M059J (cell line): ENCODE data around the gene SEC24A. TPM values are rescaled to one million over a fixed set of nuclear protein-coding genes. Genes with fewer than 3 reads are reported as not detected.
"Not testable (repeated sequence)": the region's sequence is repeated elsewhere in the genome, so short reads cannot be mapped to it uniquely, and the experiment has no call there.

Experiments
- DNase-seq: peaks from one replicate; pipeline ENCODE4 v3.0.0-alpha.2; 2012; ENCODE audit warnings: low read depth
- total RNA-seq: library from RNA; depleted of rRNA; stranded (reverse); fragments of >200 nt; shearing (Covaris generic); gene quantifications from 2 replicates; pipeline ENCODE4 v1.2.3, GENCODE V29; 2014; rRNA removed

SEC24A gene
- total RNA-seq, 1 experiment from 2014 or later = 40.6 TPM

DNA sequence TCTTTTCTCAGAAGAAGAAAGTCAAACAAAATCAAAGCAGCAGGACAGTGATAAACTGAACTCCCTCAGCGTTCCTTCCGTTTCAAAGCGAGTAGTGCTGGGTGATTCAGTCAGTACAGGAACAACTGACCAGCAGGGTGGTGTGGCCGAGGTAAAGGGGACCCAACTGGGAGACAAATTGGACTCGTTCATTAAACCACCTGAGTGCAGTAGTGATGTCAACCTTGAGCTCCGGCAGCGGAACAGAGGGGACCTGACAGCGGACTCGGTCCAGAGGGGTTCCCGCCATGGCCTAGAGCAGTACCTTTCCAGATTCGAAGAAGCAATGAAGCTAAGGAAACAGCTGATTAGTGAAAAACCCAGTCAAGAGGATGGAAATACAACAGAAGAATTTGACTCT is 92.5 kb downstream of the SEC24A start:
- DNase-seq = no peak

DNA sequence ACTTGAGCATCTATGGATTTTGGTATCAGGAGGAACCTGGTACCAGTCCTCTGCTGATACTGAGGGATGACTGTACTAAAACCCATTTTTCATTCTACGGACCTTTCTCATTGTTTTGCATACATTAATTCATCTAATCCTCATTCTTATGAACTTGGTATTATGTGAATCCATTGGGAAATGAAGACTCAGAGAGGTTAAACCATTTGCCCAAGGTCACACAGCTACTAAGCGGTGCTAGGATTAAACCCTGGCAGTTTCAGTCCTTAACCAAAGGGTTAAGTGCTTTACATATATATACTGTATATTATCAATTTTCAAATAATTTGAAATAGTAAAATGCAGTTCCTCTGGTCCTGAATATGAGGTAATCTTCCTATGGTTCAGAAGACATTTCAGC is 93.5 kb downstream of the SEC24A start:
- no peak for DNase-seq

DNA sequence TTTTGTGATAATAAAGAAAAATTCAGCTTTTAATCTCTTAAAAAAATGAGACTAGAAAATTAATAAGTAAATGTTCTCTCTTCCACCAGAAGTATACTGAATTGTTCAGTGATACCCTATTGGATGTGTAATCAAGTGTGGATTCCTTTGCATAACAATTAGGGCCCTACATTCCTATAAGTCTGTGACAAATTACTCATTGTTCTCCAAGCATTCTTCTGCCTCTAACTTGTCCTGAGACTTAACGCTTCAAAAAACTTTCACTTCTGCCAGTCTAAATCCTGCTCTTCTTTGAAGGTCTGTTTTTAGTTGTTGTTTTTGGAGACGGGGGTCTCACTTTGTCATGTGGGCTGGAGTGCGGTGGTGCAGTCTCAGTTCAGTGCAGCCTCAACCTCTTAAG is 100.8 kb downstream of the SEC24A start:
- no peak for DNase-seq

DNA sequence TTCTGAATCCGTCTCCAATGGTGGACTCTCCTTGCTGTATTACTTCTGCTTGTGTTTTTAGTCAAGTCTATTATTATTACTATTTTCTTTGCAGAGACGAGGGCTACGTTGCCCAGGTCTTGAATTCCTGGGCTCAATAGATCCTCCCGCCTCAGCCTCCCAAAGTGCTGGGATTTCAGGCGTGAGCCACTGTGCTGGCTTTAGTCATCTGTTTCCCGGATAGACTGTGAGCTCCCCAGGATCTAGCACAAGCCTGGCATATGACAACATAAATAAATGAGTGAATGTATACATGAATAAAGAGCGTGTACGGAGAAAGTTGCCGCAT is 109.6 kb downstream of the SEC24A start:
- no peak for DNase-seq

DNA sequence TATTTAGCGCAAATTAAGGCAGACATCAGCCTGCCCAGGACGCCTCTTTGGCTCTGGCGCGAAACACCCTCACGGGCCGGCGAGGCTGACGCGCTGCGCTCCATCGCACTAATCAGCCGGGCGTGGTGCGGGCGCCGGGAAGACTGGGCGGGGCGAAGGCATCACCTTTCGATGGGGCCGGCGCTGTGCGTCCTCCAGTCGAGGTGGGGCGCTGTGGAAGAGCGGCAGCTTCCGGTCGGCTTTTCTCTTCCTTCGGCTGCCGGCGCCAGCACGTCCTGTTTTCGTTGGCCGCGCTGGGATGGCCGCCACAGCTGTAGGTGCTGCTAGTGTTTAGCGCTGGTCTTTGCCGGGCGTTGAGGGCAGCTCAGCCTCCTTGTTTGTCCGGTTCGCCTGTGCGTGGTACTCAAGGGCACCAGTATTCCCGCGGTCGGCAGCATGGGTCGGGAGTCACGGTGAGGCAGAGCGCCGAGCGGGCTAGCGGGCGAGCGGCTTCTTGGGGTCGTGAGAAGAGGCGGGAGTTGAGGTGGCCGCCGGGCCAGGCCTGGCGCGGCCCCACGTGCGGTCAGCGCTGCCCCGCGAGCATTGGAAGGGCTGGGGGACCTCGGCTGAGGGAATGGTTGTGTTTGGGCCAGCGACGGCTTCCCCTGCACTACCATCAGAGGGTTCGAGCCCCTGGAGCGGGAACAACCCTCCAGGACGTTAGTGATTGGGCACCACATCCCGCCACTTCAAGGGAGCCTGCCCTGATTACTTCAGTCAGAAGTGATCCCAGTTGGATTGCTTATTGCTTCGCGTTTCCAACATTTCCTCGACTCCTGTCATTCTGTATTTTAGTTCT is 110.1 kb downstream of the SEC24A start, which contains the start of gene DDX46:
Gene DDX46, plus strand, starts transcription at position 276 of the 838 bp plus-strand sequence. Its CDS starts 160 bp downstream, at position 436.
- peak; percentile 91 for DNase-seq

DNA sequence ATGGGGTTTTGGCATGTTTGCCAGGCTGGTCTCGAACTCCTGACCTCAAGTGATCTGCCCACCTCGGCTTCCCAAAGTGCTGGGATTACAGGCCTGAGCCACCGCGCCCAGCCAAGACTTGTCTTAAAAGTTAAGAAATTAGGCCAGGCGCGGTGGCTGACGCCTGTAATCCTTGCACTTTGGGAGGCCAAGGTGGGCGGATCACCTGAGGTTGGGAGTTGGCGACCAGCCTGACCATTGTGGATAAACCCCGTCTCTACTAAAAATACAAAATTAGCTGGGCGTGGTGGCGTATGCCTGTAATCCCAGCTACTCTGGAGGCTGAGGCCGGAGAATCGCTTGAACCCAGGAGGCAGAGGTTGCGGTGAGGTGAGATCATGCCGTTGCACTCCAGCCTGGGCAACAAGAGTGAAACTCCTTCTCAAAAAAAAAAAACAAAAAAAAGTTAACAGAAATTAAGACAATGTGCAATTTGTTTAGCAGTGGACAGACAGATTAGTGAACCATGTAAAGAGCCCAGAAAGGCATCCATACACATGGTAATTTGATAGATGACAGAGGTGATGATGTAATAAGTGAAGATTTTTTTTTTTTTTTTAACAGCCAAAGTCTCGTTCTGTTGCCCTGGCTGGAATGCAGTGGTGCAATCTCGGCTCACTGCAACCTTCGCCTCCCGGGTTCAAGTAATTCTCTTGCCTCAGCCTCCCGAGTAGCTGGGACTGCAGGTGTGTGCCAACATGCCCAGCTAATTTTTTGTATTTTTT is 119.1 kb downstream of the SEC24A start:
- not testable (repeated sequence) for DNase-seq

DNA sequence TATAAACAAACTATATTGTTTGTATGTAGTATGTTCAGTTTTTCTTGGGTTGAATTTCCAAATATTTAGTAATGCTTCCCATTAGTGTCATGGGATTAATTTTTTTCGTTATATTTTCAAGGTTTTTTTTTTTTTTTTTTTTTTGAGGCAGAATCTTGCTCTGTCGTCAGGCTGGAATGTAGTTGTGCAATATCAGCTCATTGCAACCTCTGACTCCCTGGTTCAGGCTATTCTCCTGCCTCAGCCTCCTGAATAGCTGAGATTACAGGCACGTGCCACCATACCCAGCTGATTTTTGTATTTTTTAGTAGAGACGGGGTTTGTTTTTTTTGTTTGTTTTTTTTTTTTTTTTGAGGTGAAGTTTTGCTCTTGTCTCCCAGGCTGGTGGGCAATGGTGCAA is 120.6 kb downstream of the SEC24A start:
- DNase-seq = peak; percentile 39

DNA sequence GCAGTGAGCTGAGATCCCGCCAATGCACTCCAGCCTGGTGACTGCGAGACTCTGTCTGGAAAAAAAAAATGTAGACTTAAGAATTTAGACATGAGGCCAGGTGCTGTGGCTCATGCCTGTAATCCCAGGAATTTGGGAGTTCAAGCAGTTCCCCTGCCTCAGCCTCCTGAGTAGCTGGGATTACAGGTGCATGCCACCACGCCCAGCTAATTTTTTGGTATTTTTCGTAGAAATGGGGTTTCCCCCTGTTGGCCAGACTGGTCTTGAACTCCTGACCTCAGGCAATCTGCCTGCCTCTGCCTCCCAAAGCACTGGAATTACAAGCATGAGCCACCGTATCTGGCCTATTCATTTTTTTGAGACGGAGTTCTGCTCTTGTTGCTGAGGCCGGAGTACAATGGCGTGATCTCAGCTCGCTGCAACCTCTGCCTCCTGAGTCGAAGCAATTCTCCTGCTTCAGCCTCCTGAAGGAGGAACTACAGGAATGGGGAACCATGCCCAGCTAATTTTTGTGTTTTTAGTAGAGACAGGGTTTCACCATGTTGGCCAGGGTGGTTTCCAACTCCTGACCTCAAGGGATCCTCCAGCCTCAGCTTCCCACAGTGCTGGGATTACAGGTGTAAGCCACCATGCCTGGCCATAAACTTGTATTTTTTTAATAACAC is 124.0 kb downstream of the SEC24A start:
- no peak for DNase-seq

DNA sequence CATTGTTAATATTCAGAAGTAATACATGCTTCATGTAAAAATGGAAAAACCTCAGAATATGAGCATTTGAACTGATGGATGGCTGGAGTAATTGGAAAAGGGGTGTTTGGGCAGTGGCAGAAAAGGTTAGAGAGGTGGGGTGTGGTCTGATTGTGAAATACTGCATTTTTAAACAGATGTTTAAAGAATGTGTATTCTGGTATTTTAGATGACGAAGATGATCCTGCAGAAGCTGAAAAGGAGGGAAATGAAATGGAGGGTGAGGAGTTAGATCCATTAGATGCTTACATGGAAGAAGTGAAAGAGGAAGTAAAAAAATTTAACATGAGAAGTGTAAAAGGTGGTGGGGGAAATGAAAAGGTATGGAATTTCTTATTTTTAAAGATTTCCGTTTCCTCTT is 128.8 kb downstream of the SEC24A start:
- DNase-seq = no peak

Other genes with a start within 250 kb of the SEC24A start
- 29.9 and 37.1 TPM in 2 replicates for gene CDKN2AIPNL, start 236.9 kb upstream of the SEC24A start, total RNA-seq
- gene JADE2, start 123.1 kb upstream of the SEC24A start, total RNA-seq = 19.8 and 34.4 TPM in 2 replicates
- gene SAR1B, start 16.0 kb upstream of the SEC24A start, total RNA-seq = 33.9 and 90.3 TPM in 2 replicates
- gene CAMLG, start 89.8 kb downstream of the SEC24A start, total RNA-seq = 18.1 and 25.4 TPM in 2 replicates
- gene DDX46, start 110.0 kb downstream of the SEC24A start, total RNA-seq = 25.7 and 29.0 TPM in 2 replicates
- 39.2 and 44.3 TPM in 2 replicates for gene C5orf24, start 197.2 kb downstream of the SEC24A start, total RNA-seq
- gene TXNDC15, start 225.6 kb downstream of the SEC24A start, total RNA-seq = 90.4 and 95.7 TPM in 2 replicates